Liver (tissue), 9 donors: ENCODE data around the gene VDR. TPM values are rescaled to one million over a fixed set of nuclear protein-coding genes. Genes with fewer than 3 reads are reported as not detected.

Experiments used
- DNase-seq: peaks from one replicate; pipeline ENCODE4 v3.0.0-alpha.2; 2017; ENCODE audit warnings: low spot score
- H3K27ac ChIP-seq, 2 donors: one replicate each; pipeline ENCODE4 v1.7.0; 2013; ENCODE audit warnings: inconsistent platforms in 2 of 2, low read length in 2 of 2, control low read depth in 1 of 2, low read depth in 1 of 2, mild to moderate bottlenecking in 1 of 2
- H3K27me3 ChIP-seq, 4 donors: one replicate each; pipeline versions ENCODE4 v1.6.1 to v1.7.0; 2013; ENCODE audit warnings: low read length in 3 of 4, inconsistent platforms in 1 of 4, mild to moderate bottlenecking in 1 of 4, moderate library complexity in 1 of 4; ENCODE audit not compliant: control insufficient read depth in 4 of 4, insufficient read depth in 4 of 4
- H3K36me3 ChIP-seq, 4 donors: one replicate each; pipeline versions ENCODE4 v1.6.1 to v1.7.0; 2013; ENCODE audit warnings: low read length in 3 of 4, mild to moderate bottlenecking in 3 of 4, low read depth in 1 of 4, moderate library complexity in 1 of 4; ENCODE audit not compliant: control insufficient read depth in 4 of 4, insufficient read depth in 3 of 4
- H3K4me1 ChIP-seq, 4 donors: one replicate each; pipeline versions ENCODE4 v1.6.1 to v1.7.0; 2013; ENCODE audit warnings: low read length in 3 of 4, mild to moderate bottlenecking in 3 of 4, moderate library complexity in 1 of 4; ENCODE audit not compliant: control insufficient read depth in 4 of 4, insufficient read depth in 4 of 4
- H3K4me3 ChIP-seq, 3 donors: one replicate each; pipeline versions ENCODE4 v1.6.1 to v1.7.0; 2013; ENCODE audit warnings: low read length in 3 of 3, control low read depth in 1 of 3, low read depth in 1 of 3, mild to moderate bottlenecking in 1 of 3
- H3K9ac ChIP-seq, 2 donors: one replicate each; pipeline ENCODE4 v1.7.0; 2013; ENCODE audit warnings: low read length in 2 of 2, mild to moderate bottlenecking in 2 of 2, moderate library complexity in 2 of 2, control low read depth in 1 of 2, low read depth in 1 of 2
- H3K9me3 ChIP-seq, 4 donors: one replicate each; pipeline versions ENCODE4 v1.6.1 to v1.7.0; 2013; ENCODE audit warnings: low read length in 3 of 4; ENCODE audit not compliant: control insufficient read depth in 4 of 4
- ATF3 ChIP-seq: IDR thresholded peaks from 2 replicates; pipeline ENCODE4 v1.6.1; 2016; ENCODE audit warnings: antibody characterized with exemption
- CTCF ChIP-seq: fragments of 150-350 bp; IDR thresholded peaks from 2 replicates; pipeline ENCODE4 v1.5.1; 2017; ENCODE audit warnings: improper control_type of control experiment, low read depth, low read length; ENCODE audit not compliant: missing input control
- EGR1 ChIP-seq, 2 donors: IDR thresholded peaks; 2 replicates each; pipeline ENCODE4 v1.6.1; 2016 to 2018; ENCODE audit warnings: antibody characterized with exemption in 2 of 2, low read depth in 2 of 2
- FOXA1 ChIP-seq: IDR thresholded peaks from 2 replicates; pipeline ENCODE4 v1.6.1; 2016; ENCODE audit warnings: antibody characterized with exemption
- FOXA2 ChIP-seq: IDR thresholded peaks from 2 replicates; pipeline ENCODE4 v1.6.1; 2016; ENCODE audit warnings: antibody characterized with exemption
- GABPA ChIP-seq, 2 donors: IDR thresholded peaks in 1 of 2; conservative IDR thresholded peaks in 1 of 2; 2 replicates each; pipeline ENCODE4 v1.6.1; 2016; ENCODE audit warnings: antibody characterized with exemption in 2 of 2, mild to moderate bottlenecking in 1 of 2, moderate library complexity in 1 of 2
- HNF4A ChIP-seq, 2 donors: conservative IDR thresholded peaks; 2 replicates each; pipeline ENCODE4 v1.6.1; 2016; ENCODE audit warnings: antibody characterized with exemption in 2 of 2, mild to moderate bottlenecking in 2 of 2
- HNF4G ChIP-seq: IDR thresholded peaks from 2 replicates; pipeline ENCODE4 v1.6.1; 2016; ENCODE audit warnings: antibody characterized with exemption
- JUND ChIP-seq, 2 donors: IDR thresholded peaks; 2 replicates each; pipeline ENCODE4 v1.6.1; 2016; ENCODE audit warnings: antibody characterized with exemption in 2 of 2
- MAX ChIP-seq: IDR thresholded peaks from 2 replicates; pipeline ENCODE4 v1.6.1; 2016; ENCODE audit warnings: antibody characterized with exemption
- NR2F2 ChIP-seq: IDR thresholded peaks from 2 replicates; pipeline ENCODE4 v1.6.1; 2016; ENCODE audit warnings: antibody characterized with exemption
- RAD21 ChIP-seq, 2 donors: IDR thresholded peaks; 2 replicates each; pipeline ENCODE4 v1.6.1; 2016; ENCODE audit warnings: antibody characterized with exemption in 2 of 2, mild to moderate bottlenecking in 2 of 2
- REST ChIP-seq: IDR thresholded peaks from 2 replicates; pipeline ENCODE4 v1.6.1; 2016; ENCODE audit warnings: antibody characterized with exemption, mild to moderate bottlenecking
- RXRA ChIP-seq, 2 donors: IDR thresholded peaks; 2 replicates each; pipeline ENCODE4 v1.6.1; 2017 to 2018; ENCODE audit warnings: antibody characterized with exemption in 2 of 2, mild to moderate bottlenecking in 1 of 2
- SP1 ChIP-seq: IDR thresholded peaks from 2 replicates; pipeline ENCODE4 v1.6.1; 2018; ENCODE audit warnings: antibody characterized with exemption, mild to moderate bottlenecking
- TAF1 ChIP-seq: conservative IDR thresholded peaks from 2 replicates; pipeline ENCODE4 v1.6.1; 2016; ENCODE audit warnings: antibody characterized with exemption, mild to moderate bottlenecking
- YY1 ChIP-seq: IDR thresholded peaks from 2 replicates; pipeline ENCODE4 v1.6.1; 2016; ENCODE audit warnings: antibody characterized with exemption, mild to moderate bottlenecking
- ZBTB33 ChIP-seq: IDR thresholded peaks from 2 replicates; pipeline ENCODE4 v1.6.1; 2016; ENCODE audit warnings: antibody characterized with exemption
- WGBS: extraction: QIAGEN DNeasy Blood & Tissue Kit; methylation state at CpG from one replicate; pipeline ENCODE4 v1.1.7; 2013; 5-methylcytosine and 5-hydroxymethylcytosine counted together
- polyA plus RNA-seq, 2 donors: library from polyadenylated mRNA; stranded (reverse) in 1 of 2; unstranded in 1 of 2; fragments of 200-250 nt in 1 of 2; fragments of >200 nt in 1 of 2; fragmentation: Nextera tagmentation in 1 of 2; extraction: Ambion mirVana in 1 of 2; gene quantifications; one replicate each; pipeline versions ENCODE4 v1.2.1 to v1.2.3, GENCODE V29; 2013 to 2015
- total RNA-seq, 2 donors: library from RNA; depleted of rRNA; stranded (reverse); fragments of >200 nt; gene quantifications; one replicate each; pipeline ENCODE4 v1.2.3, GENCODE V29; 2014
- donor health status: healthy.
- donor health status: healthy.
- donor health status: healthy.
- donor health status: healthy.
- donor health status: healthy.

VDR gene
- total and polyA plus RNA-seq, 4 donors, result 0.25 to 0.47 (median 0.35) TPM

DNA sequence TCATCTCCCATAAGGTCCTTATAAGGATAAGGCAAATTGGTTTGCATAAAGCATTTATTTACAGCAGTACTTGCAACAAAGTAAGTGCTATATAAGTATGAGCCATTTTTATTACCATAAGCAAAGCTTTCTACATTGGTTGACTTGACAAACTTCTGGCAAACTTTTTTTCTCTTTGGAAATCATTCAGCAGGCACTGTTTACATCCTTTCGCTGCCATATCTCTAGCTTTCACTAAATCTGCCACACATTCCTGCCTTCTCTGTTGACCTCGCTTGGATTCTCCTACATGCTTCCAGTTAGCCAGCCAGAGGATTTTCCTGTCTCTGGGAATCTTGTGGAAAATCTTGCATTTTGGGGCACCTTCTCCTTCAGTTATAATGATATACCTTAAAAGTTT is 63.3 kb downstream of the VDR start:
- Histone ChIP-seq H3K9me3 (no peaks in the 10 kb centered on the region), H3K4me1 (peaks cover 0 to 5% (median 2%) of the 10 kb centered on the region in 4 donors), H3K36me3 (no peaks in the 10 kb centered on the region), H3K9ac (no peak overlapping the region), H3K27me3 (no peaks in the 10 kb centered on the region), H3K27ac (no peak overlapping the region), H3K4me3 (no peak overlapping the region)
- no peak for DNase-seq
- TF ChIP-seq RXRA (IDR thresholded peaks at IDR 0.05) (no peak), REST (no peak), FOXA1 (no peak), ZBTB33 (no peak), NR2F2 (no peak)
- WGBS, result 84% methylated on average over 2 of the region's 2 CpGs

DNA sequence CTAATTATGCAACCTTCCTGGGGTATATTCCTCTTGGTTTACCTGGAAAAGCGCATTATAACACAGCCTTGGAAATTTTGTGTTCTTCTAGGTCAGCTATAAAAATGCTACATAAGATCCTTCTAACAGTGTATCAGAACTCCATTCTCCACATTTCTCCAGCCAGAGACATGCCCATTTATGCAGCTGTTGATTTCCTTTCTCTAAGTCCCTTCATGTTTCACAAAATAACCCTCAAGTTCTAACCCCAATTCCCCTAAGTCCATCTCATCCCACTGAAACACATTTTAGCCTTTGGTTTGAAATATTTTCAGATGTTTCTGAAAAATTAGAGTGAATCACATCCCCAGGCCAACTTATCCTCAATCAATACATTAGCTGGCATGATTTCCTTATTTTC is 64.2 kb downstream of the VDR start:
- no peaks in the 10 kb centered on the region for H3K27me3 ChIP-seq
- no peak overlapping the region for H3K9ac ChIP-seq
- H3K4me1 ChIP-seq, result no peaks in the 10 kb centered on the region
- TF ChIP-seq HNF4A (conservative IDR thresholded peaks at IDR 0.05), result no peak
- TF ChIP-seq TAF1, result no peak
- no peak for TF ChIP-seq SP1
- no peak for TF ChIP-seq YY1
- no peak for TF ChIP-seq CTCF
- no peak for TF ChIP-seq ZBTB33
- no peak for TF ChIP-seq NR2F2
- no peak for TF ChIP-seq MAX
- no peak for TF ChIP-seq REST
- TF ChIP-seq EGR1 (IDR thresholded peaks at IDR 0.05; ENCODE audit: low read depth in 2 of 2), result no peak
- TF ChIP-seq JUND (IDR thresholded peaks at IDR 0.05), result no peak
- TF ChIP-seq HNF4G, result no peak
- TF ChIP-seq RAD21 (IDR thresholded peaks at IDR 0.05), result no peak
- TF ChIP-seq FOXA2, result no peak
- no peak for TF ChIP-seq GABPA (IDR thresholded peaks at IDR 0.05 in 1 of 2, conservative IDR thresholded peaks at IDR 0.05 in 1 of 2)
- no peak for TF ChIP-seq FOXA1
- TF ChIP-seq ATF3, result no peak
- H3K9me3 ChIP-seq, result no peaks in the 10 kb centered on the region
- WGBS, result 95% methylated on average over 1 of the region's 1 CpG
- H3K4me3 ChIP-seq, result no peak overlapping the region
- H3K27ac ChIP-seq, result no peak overlapping the region
- no peaks in the 10 kb centered on the region for H3K36me3 ChIP-seq
- DNase-seq, result no peak
